A549 (cell line): ENCODE measurements around the gene CYLD. TPM values are rescaled to one million over a fixed set of nuclear protein-coding genes. Genes with fewer than 3 reads are reported as not detected.

Experiments
- ATAC-seq, 2 experiments: fragments of 200-7000 bp in 1 of 2; fragments of >200 bp in 1 of 2; cut with Nextera tagmentation in 1 of 2; cut with Tn5 transposase in 1 of 2; 3 replicates each; pipeline versions ENCODE4 v1.8.0 to v1.9.1; 2018 to 2020; ENCODE audit warnings: mild to moderate bottlenecking in 1 of 2, moderate library complexity in 1 of 2
- CTCF ChIA-PET: fragments of 300-600 bp; sonication (Branson Sonifier 250); formaldehyde crosslinking; extraction: SDS; loops from one replicate; lab custom pipeline; 2021; ENCODE audit warnings: antibody characterized with exemption, inconsistent platforms; lab: Yijun Ruan, JAX
- POLR2A ChIA-PET: fragments of 350-600 bp; formaldehyde crosslinking; extraction: SDS; loops from one replicate; lab custom pipeline; 2021; ENCODE audit warnings: antibody characterized with exemption, inconsistent platforms; lab: Yijun Ruan, JAX
- DNase-seq, 2 experiments: peaks; one replicate each; pipeline versions ENCODE4 v3.0.0 to v3.0.0-alpha.2; 2011 to 2016; ENCODE audit warnings: low read depth in 1 of 2, low spot score in 1 of 2
- FAIRE-seq: peaks from 2 replicates; lab custom pipeline; 2011; peaks lifted over from hg19 to GRCh38; lab: Jason Lieb, UNC
- H3K27ac ChIP-seq, 2 experiments: fragments of >200 bp; sonication (Bioruptor Twin); formaldehyde crosslinking; 3 replicates each; pipeline ENCODE4 v1.5.1; 2016 to 2017
- H3K4me1 ChIP-seq: fragments of >200 bp; sonication (Bioruptor Twin); formaldehyde crosslinking; 3 replicates; pipeline ENCODE4 v1.6.1; 2016
- H3K4me2 ChIP-seq: fragments of >200 bp; sonication (Bioruptor Twin); formaldehyde crosslinking; 3 replicates; pipeline ENCODE4 v1.6.1; 2016
- H3K4me3 ChIP-seq: fragments of >200 bp; sonication (Bioruptor Twin); formaldehyde crosslinking; 3 replicates; pipeline ENCODE4 v1.5.1; 2016
- H3K9me3 ChIP-seq: fragments of >200 bp; sonication (Bioruptor Twin); formaldehyde crosslinking; 3 replicates; pipeline ENCODE4 v1.6.1; 2016
- CBX8 ChIP-seq: fragments of 200-600 bp; sonication (generic); IDR thresholded peaks from 2 replicates; pipeline ENCODE4 v1.6.1; 2016
- CHD2 ChIP-seq: fragments of 150-350 bp; IDR thresholded peaks from 2 replicates; pipeline ENCODE4 v1.6.1; 2014; ENCODE audit warnings: low read length; ENCODE audit not compliant: partially characterized antibody
- CHD4 ChIP-seq: fragments of 200-600 bp; sonication (generic); IDR thresholded peaks from 2 replicates; pipeline ENCODE4 v1.6.1; 2016; ENCODE audit warnings: antibody characterized with exemption, mild to moderate bottlenecking, borderline replicate concordance
- EHMT2 ChIP-seq: fragments of 200-600 bp; sonication (generic); IDR thresholded peaks from 2 replicates; pipeline ENCODE4 v1.6.1; 2016; ENCODE audit warnings: antibody characterized with exemption, low read depth, mild to moderate bottlenecking, moderate library complexity
- EP300 ChIP-seq, 2 experiments: fragments of >200 bp; sonication (Bioruptor Twin); formaldehyde crosslinking; IDR thresholded peaks; 2 replicates in 1 of 2; 3 replicates in 1 of 2; pipeline ENCODE4 v1.6.1; 2016 to 2017
- HOXA7 ChIP-seq: fragments of 250-450 bp; sonication (Bioruptor Pico); IDR thresholded peaks from 2 replicates; pipeline ENCODE4 v1.5.0; 2020; ENCODE audit warnings: mild to moderate bottlenecking, moderate library complexity
- HOXB5 ChIP-seq: fragments of 250-450 bp; sonication (Bioruptor Pico); IDR thresholded peaks from 2 replicates; pipeline ENCODE4 v1.5.0; 2020; ENCODE audit warnings: mild to moderate bottlenecking, moderate library complexity
- JUN ChIP-seq, 2 experiments: fragments of >200 bp; sonication (Bioruptor Twin); formaldehyde crosslinking; IDR thresholded peaks; 2 replicates in 1 of 2; 3 replicates in 1 of 2; pipeline ENCODE4 v1.6.1; 2016 to 2017
- MYC ChIP-seq: IDR thresholded peaks from 2 replicates; pipeline ENCODE4 v1.6.1; 2012; ENCODE audit warnings: mild to moderate bottlenecking, inconsistent platforms, low read length, improper control_type of control experiment, borderline replicate concordance
- NFE2L2 ChIP-seq: fragments of 150-350 bp; conservative IDR thresholded peaks from 2 replicates; pipeline ENCODE4 v1.6.1; 2014; ENCODE audit warnings: low read length
- NPAS2 ChIP-seq: fragments of 250-450 bp; sonication (Bioruptor Pico); IDR thresholded peaks from 2 replicates; pipeline ENCODE4 v1.8.0; 2022; ENCODE audit warnings: mild to moderate bottlenecking, moderate library complexity, borderline replicate concordance
- NR3C1 ChIP-seq: fragments of >200 bp; sonication (Bioruptor Twin); formaldehyde crosslinking; IDR thresholded peaks from 3 replicates; pipeline ENCODE4 v1.6.1; 2017
- PHF8 ChIP-seq: fragments of 200-600 bp; sonication (generic); IDR thresholded peaks from 2 replicates; pipeline ENCODE4 v1.6.1; 2016; ENCODE audit warnings: low read depth, mild to moderate bottlenecking, antibody characterized with exemption, moderate library complexity, borderline replicate concordance
- POLR2AphosphoS2 ChIP-seq: conservative IDR thresholded peaks from 2 replicates; pipeline ENCODE4 v1.6.1; 2012; ENCODE audit warnings: low read length, improper control_type of control experiment, inconsistent platforms
- RAD21 ChIP-seq, 2 experiments: fragments of >200 bp in 1 of 2; sonication (Bioruptor Twin) in 1 of 2; formaldehyde crosslinking in 1 of 2; IDR thresholded peaks in 1 of 2; conservative IDR thresholded peaks in 1 of 2; 2 replicates in 1 of 2; 3 replicates in 1 of 2; pipeline ENCODE4 v1.6.1; 2012 to 2018; ENCODE audit warnings: inconsistent platforms in 1 of 2
- RARB ChIP-seq: fragments of 250-450 bp; sonication (Bioruptor Pico); IDR thresholded peaks from 2 replicates; pipeline ENCODE4 v1.8.0; 2021; ENCODE audit warnings: mild to moderate bottlenecking, moderate library complexity
- RFX5 ChIP-seq: fragments of 450-650 bp; IDR thresholded peaks from 2 replicates; pipeline ENCODE4 v1.7.1; 2014; ENCODE audit warnings: antibody characterized with exemption, mild to moderate bottlenecking, moderate library complexity
- RNF2 ChIP-seq: fragments of 200-600 bp; sonication (generic); IDR thresholded peaks from 2 replicates; pipeline ENCODE4 v1.6.1; 2016; ENCODE audit warnings: low read depth, mild to moderate bottlenecking, antibody characterized with exemption, moderate library complexity, borderline replicate concordance
- SMC3 ChIP-seq: fragments of >200 bp; sonication (Bioruptor Twin); formaldehyde crosslinking; IDR thresholded peaks from 3 replicates; pipeline ENCODE4 v1.6.1; 2018; ENCODE audit warnings: inconsistent platforms
- SREBF2 ChIP-seq: fragments of 450-650 bp; IDR thresholded peaks from 2 replicates; pipeline ENCODE4 v1.6.1; 2014; ENCODE audit warnings: mild to moderate bottlenecking, moderate library complexity
- ZC3H11A ChIP-seq: fragments of 450-650 bp; IDR thresholded peaks from 2 replicates; pipeline ENCODE4 v1.6.1; 2014; ENCODE audit warnings: antibody characterized with exemption, mild to moderate bottlenecking
- ZSCAN20 ChIP-seq: fragments of 250-450 bp; sonication (Bioruptor Pico); IDR thresholded peaks from 2 replicates; pipeline ENCODE4 v1.8.0; 2022; ENCODE audit warnings: mild to moderate bottlenecking, moderate library complexity
- WGBS: methylation state at CpG from one replicate; pipeline ENCODE4 v1.1.6; 2017; ENCODE audit errors: missing lambda C conversion rate; 5-methylcytosine and 5-hydroxymethylcytosine counted together
- polyA plus RNA-seq, 4 experiments: library from polyadenylated mRNA; depleted of rRNA in 3 of 4; stranded (reverse); fragments of >200 nt; fragmentation: RNase III in 1 of 4; extraction: RNeasy Plus Mini Kit Qiagen cat#74134 plus additional on column Dnase treatment in 1 of 4; gene quantifications; 2 replicates in 3 of 4; 3 replicates in 1 of 4; pipeline ENCODE4 v1.2.3, GENCODE V29; 2011 to 2017
- TF ChIP-seq, protein P1 (sequence below): fragments of >200 bp; sonication (Bioruptor Twin); formaldehyde crosslinking; IDR thresholded peaks from 2 replicates; pipeline ENCODE4 v1.6.1; 2016
- TF ChIP-seq, protein P2 (sequence below): fragments of 450-650 bp; IDR thresholded peaks from 2 replicates; pipeline ENCODE4 v1.6.1; 2014; ENCODE audit warnings: antibody characterized with exemption
- TF ChIP-seq, protein P3 (sequence below): fragments of >200 bp; sonication (Bioruptor Twin); formaldehyde crosslinking; IDR thresholded peaks from 3 replicates; pipeline ENCODE4 v1.5.1; 2016

The CYLD gene
- polyA plus RNA-seq, 2 of the 4 experiments (the other 2 are of a cell fraction) = 6.5 to 12.7 TPM

DNA sequence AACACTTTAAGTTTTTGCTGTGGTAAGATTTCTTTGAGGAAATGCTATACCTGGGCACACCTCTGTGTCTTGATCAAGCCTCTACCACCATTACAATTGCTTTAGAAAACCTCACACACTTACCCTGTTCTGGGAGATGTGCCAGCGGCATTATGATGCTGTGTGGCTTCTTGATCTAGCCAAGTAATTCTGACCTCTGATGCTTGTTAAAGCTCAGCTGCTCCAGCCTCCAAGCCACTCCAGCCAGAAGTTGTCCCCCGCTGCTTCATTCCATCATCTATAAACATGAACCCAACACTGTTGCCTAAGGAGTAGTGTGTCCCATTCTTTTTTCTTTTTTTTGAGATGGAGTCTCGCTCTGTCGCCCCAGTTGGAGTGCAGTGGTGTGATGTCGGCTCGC lies 60.1 kb downstream of the CYLD start:
- ChIA-PET CTCF (interaction anchor here (1.4 kb wide), 1 partner anchor 137 kb away, joined by 4 read pairs; no protein-coding TSS in a partner anchor), POLR2A (no interaction called here)
- no peak for ATAC-seq
- DNase-seq = no peak
- H3K27ac ChIP-seq = no peak overlapping the region
- no peak overlapping the region for H3K4me2 ChIP-seq
- FAIRE-seq = no peak
- H3K4me1 ChIP-seq = no peaks in the 10 kb centered on the region
- no peaks in the 10 kb centered on the region for H3K9me3 ChIP-seq
- TF ChIP-seq JUN (IDR thresholded peaks at IDR 0.05) (no peak), EP300 (IDR thresholded peaks at IDR 0.05) (no peak), SREBF2 (no peak), SMC3 (no peak), NPAS2 (CRISPR knock-in tag) (no peak), MYC (no peak)
- TF ChIP-seq, protein P1, sequence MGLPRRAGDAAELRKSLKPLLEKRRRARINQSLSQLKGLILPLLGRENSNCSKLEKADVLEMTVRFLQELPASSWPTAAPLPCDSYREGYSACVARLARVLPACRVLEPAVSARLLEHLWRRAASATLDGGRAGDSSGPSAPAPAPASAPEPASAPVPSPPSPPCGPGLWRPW = no peak
- no peak overlapping the region for H3K4me3 ChIP-seq
- WGBS = 89% methylated on average over 6 of the region's 6 CpGs

GRCh38 chr16:50802961-50803360 lies 61.1 kb downstream of the CYLD start:
- ChIA-PET POLR2A (no interaction called here), CTCF (interaction anchor here (1.1 kb wide), 1 partner anchor 10 kb away, joined by 3 read pairs; no protein-coding TSS in a partner anchor)
- H3K27ac ChIP-seq = no peak overlapping the region
- 65% methylated on average over 8 of the region's 8 CpGs for WGBS
- H3K4me3 ChIP-seq = no peak overlapping the region
- FAIRE-seq (no peak), ATAC-seq (no peak), DNase-seq (peak in 1 of 2 experiments; percentile 13)
- no peaks in the 10 kb centered on the region for H3K4me1 ChIP-seq
- no peak overlapping the region for H3K4me2 ChIP-seq
- TF ChIP-seq RNF2 = no peak
- no peak for TF ChIP-seq RARB
- TF ChIP-seq ZSCAN20 (CRISPR knock-in tag) = no peak
- no peak for TF ChIP-seq PHF8
- TF ChIP-seq NR3C1 = no peak
- no peaks in the 10 kb centered on the region for H3K9me3 ChIP-seq

DNA sequence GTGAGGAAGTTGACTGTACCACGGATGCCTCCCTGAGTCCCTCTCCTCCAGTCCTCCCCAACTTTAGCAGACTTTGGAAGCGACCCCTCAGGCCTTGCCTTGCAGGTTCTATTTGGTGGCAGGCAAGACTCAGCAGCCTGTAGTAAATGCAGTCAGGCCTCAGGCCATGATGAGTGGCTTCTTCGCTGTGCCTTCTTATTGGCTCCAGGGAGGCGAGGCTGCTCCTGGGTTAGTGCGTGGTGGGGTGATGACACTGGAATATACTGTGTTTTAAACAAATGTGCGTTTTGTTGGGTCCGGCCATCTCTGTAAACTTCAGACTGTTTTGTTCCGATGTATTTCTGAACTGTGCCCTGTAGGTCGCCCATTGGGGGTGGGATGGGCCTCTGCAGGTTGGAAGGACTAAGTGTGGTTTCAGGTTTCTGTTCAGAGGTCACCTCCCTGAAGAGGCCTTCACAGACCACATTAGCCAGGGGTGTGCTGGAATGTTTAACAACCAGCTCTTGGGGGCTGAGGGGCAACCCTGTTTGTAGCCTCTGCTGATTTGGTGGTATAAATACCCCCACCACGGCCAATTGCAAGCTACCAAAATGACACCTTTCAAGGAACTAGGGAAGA lies 62.5 kb downstream of the CYLD start:
- CTCF ChIA-PET = interaction anchor here (2.9 to 3.2 kb wide), 4 partner anchors 8 to 136 kb away, joined by 14 to 41 read pairs (median 28); no protein-coding TSS in a partner anchor
- Histone ChIP-seq H3K9me3 (no peaks in the 10 kb centered on the region), H3K4me3 (no peak overlapping the region), H3K4me1 (no peaks in the 10 kb centered on the region), H3K4me2 (no peak overlapping the region), H3K27ac (no peak overlapping the region)
- POLR2A ChIA-PET = no interaction called here
- TF ChIP-seq HOXB5 (CRISPR knock-in tag) = no peak
- TF ChIP-seq HOXA7 = no peak
- TF ChIP-seq CHD4 = no peak
- TF ChIP-seq, protein P2, sequence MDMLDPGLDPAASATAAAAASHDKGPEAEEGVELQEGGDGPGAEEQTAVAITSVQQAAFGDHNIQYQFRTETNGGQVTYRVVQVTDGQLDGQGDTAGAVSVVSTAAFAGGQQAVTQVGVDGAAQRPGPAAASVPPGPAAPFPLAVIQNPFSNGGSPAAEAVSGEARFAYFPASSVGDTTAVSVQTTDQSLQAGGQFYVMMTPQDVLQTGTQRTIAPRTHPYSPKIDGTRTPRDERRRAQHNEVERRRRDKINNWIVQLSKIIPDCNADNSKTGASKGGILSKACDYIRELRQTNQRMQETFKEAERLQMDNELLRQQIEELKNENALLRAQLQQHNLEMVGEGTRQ = no peak
- FAIRE-seq (no peak), ATAC-seq (no peak), DNase-seq (no peak)
- WGBS = 72% methylated on average over 9 of the region's 10 CpGs

- peak; percentile 77 for FAIRE-seq
- POLR2A ChIA-PET = no interaction called here
Measured at GRCh38 chr16:50806099-50807062, 64.5 kb downstream of the CYLD start.

More at GRCh38 chr16:50806099-50807062, 64.5 kb downstream of the CYLD start:
- 3% methylated on average over 26 of the region's 26 CpGs for WGBS
- peak overlapping the region in 1 of 2 experiments; percentile 56; a peak in 1 of 6 replicates for H3K27ac ChIP-seq
- no peaks in the 10 kb centered on the region for H3K9me3 ChIP-seq
- peak overlapping the region; percentile 26; the same call in 2 of the 3 replicates for H3K4me3 ChIP-seq
- CTCF ChIA-PET = interaction anchor here (0.6 to 3.2 kb wide), 88 partner anchors 10 to 1398 kb away, joined by 3 to 41 read pairs (median 3); partner anchors contain the start of genes CYLD and NKD1
- TF ChIP-seq POLR2AphosphoS2 = no peak
- no peak for TF ChIP-seq SREBF2
- TF ChIP-seq SMC3 = peak; percentile 62; the same call in 2 of the 3 replicates
- TF ChIP-seq NR3C1 = no peak
- no peak for TF ChIP-seq RFX5
- TF ChIP-seq, protein P2 = no peak
- no peak for TF ChIP-seq EHMT2
- TF ChIP-seq NFE2L2 = no peak
- TF ChIP-seq CHD2 = no peak
- TF ChIP-seq CBX8 = no peak
- TF ChIP-seq, protein P3, sequence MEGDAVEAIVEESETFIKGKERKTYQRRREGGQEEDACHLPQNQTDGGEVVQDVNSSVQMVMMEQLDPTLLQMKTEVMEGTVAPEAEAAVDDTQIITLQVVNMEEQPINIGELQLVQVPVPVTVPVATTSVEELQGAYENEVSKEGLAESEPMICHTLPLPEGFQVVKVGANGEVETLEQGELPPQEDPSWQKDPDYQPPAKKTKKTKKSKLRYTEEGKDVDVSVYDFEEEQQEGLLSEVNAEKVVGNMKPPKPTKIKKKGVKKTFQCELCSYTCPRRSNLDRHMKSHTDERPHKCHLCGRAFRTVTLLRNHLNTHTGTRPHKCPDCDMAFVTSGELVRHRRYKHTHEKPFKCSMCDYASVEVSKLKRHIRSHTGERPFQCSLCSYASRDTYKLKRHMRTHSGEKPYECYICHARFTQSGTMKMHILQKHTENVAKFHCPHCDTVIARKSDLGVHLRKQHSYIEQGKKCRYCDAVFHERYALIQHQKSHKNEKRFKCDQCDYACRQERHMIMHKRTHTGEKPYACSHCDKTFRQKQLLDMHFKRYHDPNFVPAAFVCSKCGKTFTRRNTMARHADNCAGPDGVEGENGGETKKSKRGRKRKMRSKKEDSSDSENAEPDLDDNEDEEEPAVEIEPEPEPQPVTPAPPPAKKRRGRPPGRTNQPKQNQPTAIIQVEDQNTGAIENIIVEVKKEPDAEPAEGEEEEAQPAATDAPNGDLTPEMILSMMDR = peak; percentile 95
- TF ChIP-seq RAD21 (conservative IDR thresholded peaks at IDR 0.05 in 1 of 2, IDR thresholded peaks at IDR 0.05 in 1 of 2) = peak; percentile 68 to 76
- TF ChIP-seq ZC3H11A = no peak
- no peaks in the 10 kb centered on the region for H3K4me1 ChIP-seq
- DNase-seq (peak; percentile 76 to 88), ATAC-seq (peak; percentile 94 to 96)
- peak overlapping the region; percentile 77 for H3K4me2 ChIP-seq
